G401 (cell line): ENCODE data around the gene PLAA. TPM values are rescaled to one million over a fixed set of nuclear protein-coding genes. Genes with fewer than 3 reads are reported as not detected.

Experiments
- total RNA-seq: library from RNA; depleted of rRNA; stranded (reverse); fragments of >200 nt; shearing (Covaris generic); gene quantifications from 2 replicates; pipeline ENCODE4 v1.2.3, GENCODE V29; 2014; rRNA removed

Gene PLAA
- total RNA-seq, 1 experiment from 2014 or later, result 23.4 TPM

Other genes with a start within 250 kb of the PLAA start
- gene CAAP1, start 54.4 kb downstream of the PLAA start, total RNA-seq, result 17.0 and 24.2 TPM in 2 replicates
- 15.5 and 31.8 TPM in 2 replicates for gene IFT74, start 9.2 kb upstream of the PLAA start, total RNA-seq
- gene LRRC19, start 58.4 kb upstream of the PLAA start, total RNA-seq, result not detected in 2 replicates
- gene TEK, start 162.0 kb upstream of the PLAA start, total RNA-seq, result not detected in 2 replicates